ENCODE data around the gene LAPTM5.
"Not testable (repeated sequence)": the region's sequence is repeated elsewhere in the genome, so short reads cannot be mapped to it uniquely, and the experiment has no call there.

Gene LAPTM5

GRCh38 chr1:30692201-30692947 is 65.2 kb downstream of the LAPTM5 start:
- DNase-seq = peak; percentile 31

GRCh38 chr1:30691480-30691879 is 66.1 kb downstream of the LAPTM5 start:
- DNase-seq = no peak

GRCh38 chr1:30689901-30690645 is 67.5 kb downstream of the LAPTM5 start:
- DNase-seq = no peak

DNA sequence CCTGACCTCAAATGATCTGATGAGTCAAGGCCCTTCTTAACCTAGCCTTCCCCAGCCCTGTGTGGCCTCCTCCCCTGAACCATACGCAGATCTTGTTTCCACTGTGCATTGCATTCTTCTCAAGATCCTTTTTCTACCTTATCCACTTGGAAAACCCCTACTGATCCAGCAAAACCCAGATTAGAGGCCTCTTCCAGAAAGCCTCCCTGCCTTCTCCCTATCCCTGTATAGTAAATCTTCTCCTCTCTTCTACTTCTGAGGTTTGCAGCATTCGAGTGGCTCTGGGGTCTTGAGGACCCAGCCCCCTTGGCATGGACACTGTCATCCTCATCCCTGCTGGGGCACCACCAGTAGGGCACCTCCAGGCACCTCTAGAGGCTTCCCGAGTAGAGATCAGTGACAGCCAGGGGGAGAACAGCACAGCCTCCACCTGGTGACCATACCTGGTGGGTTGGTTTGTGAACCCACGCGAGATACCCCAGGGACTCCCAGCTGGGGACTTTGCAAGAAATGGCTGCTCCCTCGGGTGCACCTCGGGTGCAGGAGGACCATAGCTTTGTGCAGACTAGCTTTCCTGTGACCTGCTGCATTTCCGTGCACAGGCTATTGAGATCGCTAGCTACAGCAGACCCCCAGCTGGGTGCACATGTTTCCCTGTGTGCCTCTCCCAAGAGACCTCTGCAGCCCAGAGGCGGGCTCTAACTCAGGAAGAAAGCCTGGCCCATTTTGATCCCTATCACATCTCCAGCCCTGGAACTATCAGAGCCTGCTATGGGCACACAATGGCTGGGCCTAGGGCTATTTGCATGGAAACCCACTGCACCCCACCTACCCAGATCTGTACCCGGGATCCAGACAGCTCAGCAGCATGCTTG is 68.4 kb downstream of the LAPTM5 start:
- no peak for DNase-seq

- DNase-seq = not testable (repeated sequence)
Observed at GRCh38 chr1:30688516-30688915, 69.1 kb downstream of the LAPTM5 start.

- peak; percentile 42 for DNase-seq
Observed at GRCh38 chr1:30687886-30688285, 69.7 kb downstream of the LAPTM5 start.

DNA sequence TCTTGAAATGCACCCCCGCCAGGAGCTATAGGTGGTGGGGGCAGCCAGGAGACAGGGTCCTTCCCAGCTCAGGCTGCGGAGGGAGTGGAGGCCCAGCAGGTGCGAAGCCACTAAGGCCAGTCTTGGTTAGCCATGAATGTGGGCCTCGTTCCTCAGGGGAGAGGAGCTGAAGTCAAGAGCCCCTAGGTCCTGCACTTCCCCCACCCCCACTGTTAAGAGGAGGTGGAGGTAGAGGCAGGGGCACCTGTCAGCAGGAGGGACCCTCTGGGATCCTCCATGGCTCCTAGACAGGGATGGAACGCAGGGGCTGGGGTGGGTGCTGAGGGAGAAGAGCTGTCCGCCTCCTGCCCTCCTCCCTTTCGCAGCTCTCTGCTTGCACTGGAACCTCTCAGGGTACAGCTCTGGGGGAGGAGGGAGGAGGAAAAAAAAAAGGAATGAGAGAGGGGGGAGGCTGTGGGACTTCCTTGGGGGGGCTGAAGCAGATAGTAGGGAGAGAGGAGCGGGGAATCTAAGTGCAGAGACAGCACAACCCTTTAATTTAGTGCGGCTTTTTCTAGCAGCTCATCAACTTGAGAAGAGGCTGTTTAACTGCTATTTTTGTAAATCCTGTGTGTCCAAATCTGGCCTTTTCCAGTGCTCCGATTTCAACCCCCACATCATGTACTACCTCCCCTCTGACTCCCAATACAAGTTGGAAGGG is 71.2 kb downstream of the LAPTM5 start:
- DNase-seq = peak; percentile 52

- no peak for DNase-seq
Observed at GRCh38 chr1:30685796-30686165, 71.8 kb downstream of the LAPTM5 start.

- peak; percentile 70 for DNase-seq
Observed at GRCh38 chr1:30684881-30685795, 72.4 kb downstream of the LAPTM5 start.

GRCh38 chr1:30684259-30684658 is 73.3 kb downstream of the LAPTM5 start:
- DNase-seq = peak; percentile 46

DNA sequence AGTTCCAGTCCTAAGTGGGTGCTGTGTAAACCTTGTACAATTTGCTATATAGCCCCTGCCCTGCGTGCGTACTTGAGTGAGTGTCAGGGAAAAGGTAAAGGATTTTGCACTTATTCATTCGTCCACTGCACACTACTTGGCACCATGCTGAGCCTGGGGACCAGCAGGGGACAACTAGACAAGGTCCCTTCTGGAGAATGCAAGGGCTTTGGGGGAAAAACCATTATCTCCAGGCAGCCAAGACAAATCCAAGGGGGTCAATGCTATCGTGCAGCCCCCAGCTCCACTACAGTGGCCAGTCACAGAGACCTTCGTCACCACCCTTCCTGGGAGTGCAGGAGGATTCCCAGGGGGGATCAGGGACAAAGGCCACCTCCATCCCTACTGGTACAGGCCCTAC is 73.9 kb downstream of the LAPTM5 start:
- peak; percentile 14 for DNase-seq

All from activated effector memory CD4-positive, alpha-beta T cell treated with anti-CD3 and anti-CD28 coated beads, Interleukin-2, amount 50 U/mL, for 16 hours (primary cell).